Prostate gland (tissue), 2 donors: ENCODE measurements around the gene ZNF532.

Experiments used
- POLR2A ChIP-seq: fragments of 450-650 bp; IDR thresholded peaks from one replicate; pipeline ENCODE4 v1.6.1; 2016; ENCODE audit warnings: antibody characterized with exemption, mild to moderate bottlenecking
- POLR2AphosphoS5 ChIP-seq: sonication (generic); formaldehyde crosslinking; IDR thresholded peaks from one replicate; pipeline ENCODE4 v1.6.1; 2017; ENCODE audit warnings: antibody characterized with exemption
- TF ChIP-seq, protein P1 (sequence below), 4 experiments: fragments of 200-600 bp in 2 of 4; fragments of 450-650 bp in 2 of 4; sonication (generic) in 2 of 4; IDR thresholded peaks; 1 replicate in 3 of 4; 2 replicates in 1 of 4; pipeline ENCODE4 v1.5.1; 2016 to 2019; ENCODE audit warnings: antibody characterized with exemption in 4 of 4, mild to moderate bottlenecking in 2 of 4, moderate library complexity in 2 of 4

DNA sequence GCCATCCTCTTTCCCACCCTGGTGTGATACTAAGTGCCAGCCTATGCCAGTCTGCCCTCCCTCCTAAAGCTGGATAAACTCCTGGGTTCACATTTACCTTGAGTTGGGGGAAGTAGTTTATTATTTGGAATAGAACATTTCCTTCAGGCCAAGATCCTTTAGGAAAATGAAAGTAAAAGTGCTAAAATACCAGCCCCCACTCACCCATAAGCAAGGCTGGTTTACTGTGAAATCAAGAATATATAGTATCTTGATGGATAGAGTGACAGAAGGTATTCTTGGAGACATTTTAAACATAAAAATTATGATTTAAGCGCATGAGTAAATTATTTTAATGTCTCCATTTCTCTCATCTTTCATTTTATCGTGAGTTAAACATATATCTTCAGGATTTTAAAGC, 27.1 kb downstream of the ZNF532 start:
- TF ChIP-seq, protein P1, sequence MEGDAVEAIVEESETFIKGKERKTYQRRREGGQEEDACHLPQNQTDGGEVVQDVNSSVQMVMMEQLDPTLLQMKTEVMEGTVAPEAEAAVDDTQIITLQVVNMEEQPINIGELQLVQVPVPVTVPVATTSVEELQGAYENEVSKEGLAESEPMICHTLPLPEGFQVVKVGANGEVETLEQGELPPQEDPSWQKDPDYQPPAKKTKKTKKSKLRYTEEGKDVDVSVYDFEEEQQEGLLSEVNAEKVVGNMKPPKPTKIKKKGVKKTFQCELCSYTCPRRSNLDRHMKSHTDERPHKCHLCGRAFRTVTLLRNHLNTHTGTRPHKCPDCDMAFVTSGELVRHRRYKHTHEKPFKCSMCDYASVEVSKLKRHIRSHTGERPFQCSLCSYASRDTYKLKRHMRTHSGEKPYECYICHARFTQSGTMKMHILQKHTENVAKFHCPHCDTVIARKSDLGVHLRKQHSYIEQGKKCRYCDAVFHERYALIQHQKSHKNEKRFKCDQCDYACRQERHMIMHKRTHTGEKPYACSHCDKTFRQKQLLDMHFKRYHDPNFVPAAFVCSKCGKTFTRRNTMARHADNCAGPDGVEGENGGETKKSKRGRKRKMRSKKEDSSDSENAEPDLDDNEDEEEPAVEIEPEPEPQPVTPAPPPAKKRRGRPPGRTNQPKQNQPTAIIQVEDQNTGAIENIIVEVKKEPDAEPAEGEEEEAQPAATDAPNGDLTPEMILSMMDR (IDR thresholded peaks at IDR 0.05): no peak
- TF ChIP-seq POLR2A (no peak), POLR2AphosphoS5 (no peak)
